Fibroblast of skin of abdomen (primary cell): ENCODE results near the gene TYMP.

Source experiments
- DNase-seq: peaks from one replicate; pipeline ENCODE4 v3.0.0-alpha.2; 2013

Gene TYMP

DNA sequence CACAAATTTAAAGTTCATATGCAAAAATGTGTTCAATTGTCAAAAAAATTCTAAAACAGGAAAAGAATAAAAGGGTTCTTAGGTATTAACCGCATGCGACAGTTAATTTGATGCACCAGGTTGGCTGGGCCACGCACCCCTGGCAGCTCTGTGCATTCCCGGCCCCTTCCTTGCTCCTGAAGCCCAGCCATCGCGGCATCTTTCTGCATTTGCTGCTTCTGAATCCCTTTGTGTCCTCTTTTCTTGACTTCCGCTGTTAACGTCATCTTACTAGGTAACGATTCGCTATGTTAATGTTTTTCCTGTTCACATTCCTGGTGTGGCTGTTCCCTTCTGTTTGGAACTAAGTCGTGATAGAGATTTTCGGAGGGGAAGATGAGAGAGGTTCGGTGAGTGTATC, 8.0 kb upstream of the TYMP start:
- DNase-seq, result no peak

DNA sequence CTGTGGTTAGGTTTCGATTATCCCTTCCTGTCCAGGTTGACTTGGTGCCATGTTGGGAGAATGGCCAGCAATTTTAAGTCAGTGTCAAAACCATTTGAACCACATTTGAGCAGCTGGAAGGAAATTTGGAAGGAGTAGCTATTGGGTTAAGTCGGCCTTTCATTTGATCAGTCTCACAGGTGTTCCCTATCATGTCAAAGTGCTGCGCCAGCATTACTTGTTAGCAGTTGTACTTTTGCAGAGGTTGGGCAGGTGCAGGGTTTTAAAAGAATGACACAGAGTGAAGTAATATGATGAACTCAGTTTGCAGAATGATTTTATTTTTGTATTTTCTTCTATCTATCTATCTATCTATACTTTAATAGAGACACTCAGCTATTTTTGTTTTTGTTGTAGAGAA, 6.4 kb upstream of the TYMP start:
- no peak for DNase-seq

DNA sequence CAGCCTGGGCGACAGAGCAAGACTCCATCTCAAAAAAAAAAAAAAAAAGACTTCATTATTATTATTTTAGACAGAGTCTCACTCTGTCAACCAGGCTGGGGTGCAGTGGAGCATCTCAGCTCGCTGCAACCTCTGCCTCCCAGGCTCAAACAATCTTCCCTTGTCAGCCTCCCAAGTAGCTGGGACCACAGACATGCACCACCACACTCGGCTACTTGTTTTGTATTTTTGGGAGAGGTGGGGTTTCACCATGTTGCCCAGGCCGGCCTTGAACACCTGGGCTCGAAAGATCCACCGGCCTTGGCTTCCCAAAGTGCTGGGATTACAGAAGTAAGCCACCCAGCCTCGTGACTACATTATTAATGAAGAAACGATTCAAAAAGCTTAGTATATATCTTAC, 5.3 kb upstream of the TYMP start:
- DNase-seq, result no peak

DNA sequence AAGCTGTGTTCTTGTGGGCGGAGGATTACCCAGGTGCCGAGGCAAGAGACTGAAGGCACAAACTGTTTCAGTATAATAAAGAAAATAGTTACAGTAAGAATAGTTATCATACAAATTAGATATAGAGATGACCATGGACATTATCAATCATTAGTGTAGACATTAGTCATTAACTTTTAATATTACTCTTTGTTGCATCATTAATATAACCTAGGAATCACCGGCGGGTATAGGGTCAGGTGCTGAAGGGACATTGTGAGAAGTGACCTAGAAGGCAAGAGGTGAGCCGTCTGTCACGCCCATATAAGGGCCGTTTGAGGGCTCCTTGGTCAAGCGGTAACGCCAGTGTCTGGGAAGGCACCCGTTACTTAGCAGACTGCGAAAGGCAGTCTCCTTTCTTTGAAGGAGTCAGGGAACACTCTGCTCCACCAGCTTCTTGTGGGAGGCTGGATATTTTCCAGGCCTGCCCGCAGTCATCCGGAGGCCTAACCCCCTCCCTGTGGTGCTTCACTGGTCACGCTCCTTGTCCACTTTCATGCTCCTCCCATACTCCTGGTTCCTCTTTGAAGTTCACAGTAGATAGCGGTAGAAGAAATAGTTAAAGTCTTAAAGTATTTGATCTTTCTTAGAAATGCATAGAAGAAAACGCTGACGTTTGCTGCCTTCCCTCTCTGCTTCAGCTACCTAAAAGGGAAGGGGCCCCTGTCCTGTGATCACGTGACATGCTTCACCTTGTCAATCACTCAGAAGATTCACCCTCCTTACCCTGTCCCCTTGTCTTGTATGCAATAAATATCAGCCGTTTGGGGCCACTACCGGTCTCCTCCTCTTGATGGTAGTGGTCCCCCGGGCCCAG, 4.3 kb upstream of the TYMP start:
- peak; percentile 56 for DNase-seq

DNA sequence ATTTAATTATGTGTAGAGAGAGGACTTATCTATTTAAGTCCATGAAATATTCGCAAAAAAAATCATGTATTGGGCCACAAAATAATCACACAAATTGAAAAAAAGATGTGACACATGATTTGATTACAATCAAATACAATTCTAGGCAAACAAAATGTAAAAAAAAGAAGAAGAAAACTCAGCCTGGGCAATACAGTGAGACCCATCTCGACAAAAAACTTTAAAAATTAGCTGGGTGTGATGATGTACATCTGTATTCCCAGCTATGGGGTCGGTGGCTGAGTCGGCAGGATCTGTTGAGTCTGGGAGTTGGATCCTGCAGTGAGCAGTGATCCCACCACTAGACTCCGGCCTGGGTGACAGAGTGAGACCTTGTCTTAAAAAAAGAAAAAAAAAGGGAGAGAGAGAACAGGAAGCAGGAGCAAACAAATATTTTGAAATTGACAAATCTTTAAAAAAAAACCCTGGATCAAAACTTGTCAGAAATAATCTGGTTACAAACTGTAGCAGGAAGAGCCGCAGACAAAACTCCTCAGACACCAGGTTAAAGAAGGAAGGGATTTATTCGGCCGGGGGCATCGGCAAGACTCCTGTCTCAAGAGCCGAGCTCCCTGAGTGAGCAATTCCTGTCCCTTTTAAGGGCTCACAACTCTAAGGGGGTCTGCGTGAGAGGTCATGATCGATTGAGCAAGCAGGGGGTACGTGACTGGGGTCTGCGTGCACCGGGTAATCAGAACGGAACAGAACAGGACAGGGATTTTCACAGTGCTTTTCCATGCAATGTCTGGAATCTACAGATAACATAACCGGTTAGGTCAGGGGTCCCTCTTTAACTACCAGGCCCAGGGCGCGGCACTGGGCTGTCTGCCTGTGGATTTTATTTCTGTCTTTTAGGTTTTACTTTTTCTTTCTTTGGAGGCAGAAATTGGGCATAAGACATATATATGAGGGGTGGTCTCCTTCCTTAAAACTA, 3.3 kb upstream of the TYMP start:
- DNase-seq, result no peak

DNA sequence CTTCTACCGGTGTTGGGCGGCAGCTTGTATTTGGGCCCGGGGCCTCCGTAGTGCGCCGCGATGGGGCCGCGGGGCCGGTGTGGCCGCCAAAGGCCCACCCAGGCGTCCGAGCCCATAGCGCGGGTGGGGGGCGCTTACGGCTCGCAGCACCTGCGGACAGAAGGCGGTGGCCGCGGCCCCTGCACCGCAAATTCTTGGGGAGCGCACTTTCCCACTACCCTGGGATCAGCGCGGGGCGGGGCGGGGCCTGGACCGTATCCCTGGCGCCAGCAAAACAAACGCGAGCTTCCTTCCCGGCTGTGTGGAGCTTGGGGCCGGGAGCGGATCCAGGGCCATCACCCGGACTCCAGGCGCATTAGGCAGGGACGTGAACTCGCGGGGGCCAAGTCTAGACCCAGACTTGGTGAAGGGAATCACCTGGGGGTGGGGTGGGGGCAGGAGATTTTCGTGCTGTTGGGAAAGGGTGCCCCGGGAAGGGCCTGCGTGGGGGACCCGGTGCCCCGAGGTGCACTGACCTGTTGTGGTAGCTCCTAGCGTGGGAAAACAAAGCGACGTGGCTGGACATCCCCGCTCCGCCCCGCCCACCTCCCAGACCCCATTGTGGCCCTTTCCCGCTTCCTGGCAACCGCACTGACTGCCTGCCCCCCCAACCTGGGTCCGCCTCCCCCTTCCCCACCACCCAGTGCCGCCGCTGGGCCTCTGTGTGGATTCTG, 2.3 kb upstream of the TYMP start:
- DNase-seq, result peak; percentile 47

DNA sequence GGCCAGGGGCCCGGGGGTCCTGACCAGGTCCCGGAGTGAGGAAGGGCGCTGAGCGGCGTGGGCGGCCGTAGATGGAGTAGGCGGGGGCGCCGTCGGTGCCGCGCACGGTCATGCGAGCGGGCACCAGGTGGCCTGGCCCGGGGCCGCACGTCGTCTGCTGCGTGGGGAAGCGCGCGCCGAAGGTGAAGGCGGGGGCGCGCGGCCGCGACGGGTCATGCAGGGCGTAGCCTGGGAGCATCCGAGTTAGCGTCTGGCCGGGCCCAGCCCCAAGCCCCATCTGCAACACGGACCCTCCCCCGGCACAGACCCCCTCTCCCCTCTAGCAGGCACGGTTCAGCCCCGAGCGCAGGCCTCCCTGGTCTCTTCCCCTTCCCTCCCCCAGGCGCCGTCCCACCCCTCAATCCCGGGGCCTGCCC, 1.7 kb upstream of the TYMP start:
- DNase-seq, result no peak

DNA sequence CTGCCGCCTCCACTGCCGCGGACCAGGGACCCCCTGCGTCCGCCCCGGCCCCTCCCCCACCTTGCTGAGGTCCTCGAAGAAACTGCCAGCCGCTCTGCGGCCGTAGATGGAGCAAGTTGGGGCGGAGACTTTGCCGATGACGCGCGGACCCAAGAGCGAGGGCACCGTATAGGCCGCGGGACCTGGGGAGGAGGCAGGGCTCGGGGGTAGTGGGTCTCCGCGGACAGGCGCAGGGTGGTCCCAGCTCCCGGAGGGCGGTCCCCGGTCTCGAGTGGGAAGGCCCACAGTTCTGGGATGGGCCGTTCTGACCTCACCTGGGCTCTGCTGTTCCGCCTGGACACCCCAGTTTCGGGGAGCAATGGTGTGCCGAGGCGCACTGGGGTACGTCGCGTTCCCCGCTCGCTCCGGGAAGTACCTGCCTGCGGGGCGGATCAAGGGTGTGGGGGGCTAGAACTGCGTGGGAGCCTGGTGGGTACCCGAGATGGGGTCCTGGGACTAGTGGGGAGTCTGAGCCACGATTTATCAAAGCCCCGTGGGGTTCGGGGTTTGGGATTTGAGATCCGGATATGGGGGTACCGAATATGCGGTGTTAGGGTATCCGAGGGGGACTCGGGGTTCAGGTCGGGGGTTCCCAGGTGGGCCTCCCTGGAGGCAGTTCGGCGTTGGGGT, 1.2 kb upstream of the TYMP start:
- peak; percentile 74 for DNase-seq

DNA sequence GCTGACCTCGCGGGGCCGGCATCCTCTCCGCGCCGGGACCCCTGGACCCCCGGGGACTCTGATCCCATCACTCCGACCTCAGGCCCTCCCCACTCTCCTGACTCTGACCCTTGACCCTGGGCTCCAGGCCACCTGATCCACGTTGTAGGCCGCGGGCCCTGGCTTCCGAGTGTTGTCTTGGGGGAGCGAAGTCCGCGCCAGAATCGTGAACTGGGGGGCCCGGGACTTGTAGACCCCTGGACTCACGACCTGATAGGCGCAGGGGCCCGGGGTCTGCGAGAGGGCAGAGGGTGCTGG, 716 bp upstream of the TYMP start:
- no peak for DNase-seq

DNA sequence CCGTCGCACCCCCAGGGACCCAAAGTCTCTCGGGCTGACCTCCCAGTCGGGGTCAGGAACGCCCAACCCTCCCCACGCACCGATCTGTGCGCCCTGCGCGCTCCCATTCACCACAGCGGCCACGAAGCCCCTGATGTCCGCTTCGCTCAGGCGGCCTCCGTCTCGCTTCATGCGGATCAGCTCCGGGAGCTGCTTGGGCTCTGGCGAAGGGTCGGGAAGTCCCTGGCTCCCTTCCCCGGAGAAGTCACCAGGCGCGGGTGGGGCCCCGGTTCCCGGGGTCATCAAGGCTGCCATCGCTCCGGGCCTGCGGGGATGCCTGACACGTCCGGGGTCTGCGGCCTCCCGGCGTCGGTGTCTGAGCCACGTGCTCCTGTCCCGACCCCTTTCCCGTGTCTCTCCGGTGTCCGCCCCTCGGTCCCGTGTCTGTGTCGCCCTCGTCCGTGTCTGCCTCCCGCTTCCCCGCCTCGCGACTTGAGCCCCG, 356 bp downstream of the TYMP start:
- no peak for DNase-seq

DNA sequence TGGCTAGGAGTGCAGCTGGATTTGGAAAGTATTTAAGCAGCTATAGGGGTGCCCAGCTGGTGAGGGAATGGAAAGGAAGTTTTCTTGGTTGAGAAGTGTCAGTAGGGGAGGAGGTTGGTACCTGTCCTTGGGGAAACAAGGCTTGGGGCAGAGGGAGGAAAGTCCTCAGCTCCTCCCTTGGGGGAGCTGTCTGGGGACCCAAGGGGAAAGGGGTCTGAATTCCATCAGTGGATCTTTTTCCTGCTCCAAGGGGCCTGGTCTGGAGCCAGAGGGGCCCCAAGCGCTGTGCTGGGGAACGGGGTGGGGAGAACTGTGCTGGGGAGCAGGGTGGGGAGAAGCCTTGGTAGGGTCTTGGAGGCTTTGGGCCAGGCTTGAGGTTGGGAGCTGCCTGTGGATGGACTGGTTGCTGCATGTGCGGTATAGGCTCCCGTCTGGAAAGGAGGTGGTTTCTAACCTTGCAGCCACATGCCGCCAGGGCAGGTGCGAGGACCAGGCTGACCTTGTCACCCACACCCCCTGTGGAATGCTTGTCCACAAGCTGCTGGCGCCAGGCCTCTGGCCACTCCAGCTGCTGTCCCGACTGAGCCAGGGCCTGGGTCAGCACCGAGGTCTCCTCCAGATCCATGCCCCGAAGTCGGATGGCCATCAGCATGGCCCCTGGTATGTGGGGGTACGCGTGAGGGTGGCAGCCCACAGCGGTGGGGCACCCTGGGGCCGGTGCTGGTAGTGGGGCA, 963 bp downstream of the TYMP start:
- DNase-seq, result no peak

DNA sequence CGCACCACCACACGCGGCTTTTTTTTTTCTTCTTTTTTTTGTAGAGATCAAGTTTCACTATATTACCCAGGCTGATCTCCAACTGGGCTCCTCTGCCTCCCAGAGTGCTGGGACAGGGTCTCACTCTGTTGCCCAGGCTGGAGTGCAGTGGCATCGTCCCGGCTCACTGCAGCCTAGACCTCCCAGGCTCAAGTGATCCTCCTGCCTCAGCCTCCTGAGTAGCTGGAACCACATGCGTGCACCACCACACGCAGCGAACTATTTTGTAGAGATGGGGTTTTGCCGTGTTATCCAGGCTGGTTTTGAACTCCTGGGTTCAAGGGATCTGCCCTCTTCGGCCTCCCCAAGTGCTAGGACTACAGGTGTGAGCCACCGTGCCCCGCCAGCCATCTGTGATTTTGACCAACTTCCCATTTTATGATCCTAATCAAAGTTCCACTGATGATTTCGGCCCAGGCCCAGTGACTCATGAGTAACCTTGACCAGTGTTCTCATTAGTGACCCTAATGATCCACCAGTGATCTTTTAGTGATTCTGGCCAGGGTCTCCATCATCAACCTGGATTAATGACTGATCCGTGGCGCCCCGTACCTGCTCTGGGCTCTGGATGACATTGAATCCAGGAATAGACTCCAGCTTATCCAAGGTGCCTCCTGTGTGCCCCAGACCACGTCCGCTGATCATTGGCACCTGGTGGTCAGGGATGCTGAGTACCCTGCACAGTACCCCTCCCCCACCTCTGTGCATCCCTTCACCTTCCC, 1.7 kb downstream of the TYMP start:
- no peak for DNase-seq

DNA sequence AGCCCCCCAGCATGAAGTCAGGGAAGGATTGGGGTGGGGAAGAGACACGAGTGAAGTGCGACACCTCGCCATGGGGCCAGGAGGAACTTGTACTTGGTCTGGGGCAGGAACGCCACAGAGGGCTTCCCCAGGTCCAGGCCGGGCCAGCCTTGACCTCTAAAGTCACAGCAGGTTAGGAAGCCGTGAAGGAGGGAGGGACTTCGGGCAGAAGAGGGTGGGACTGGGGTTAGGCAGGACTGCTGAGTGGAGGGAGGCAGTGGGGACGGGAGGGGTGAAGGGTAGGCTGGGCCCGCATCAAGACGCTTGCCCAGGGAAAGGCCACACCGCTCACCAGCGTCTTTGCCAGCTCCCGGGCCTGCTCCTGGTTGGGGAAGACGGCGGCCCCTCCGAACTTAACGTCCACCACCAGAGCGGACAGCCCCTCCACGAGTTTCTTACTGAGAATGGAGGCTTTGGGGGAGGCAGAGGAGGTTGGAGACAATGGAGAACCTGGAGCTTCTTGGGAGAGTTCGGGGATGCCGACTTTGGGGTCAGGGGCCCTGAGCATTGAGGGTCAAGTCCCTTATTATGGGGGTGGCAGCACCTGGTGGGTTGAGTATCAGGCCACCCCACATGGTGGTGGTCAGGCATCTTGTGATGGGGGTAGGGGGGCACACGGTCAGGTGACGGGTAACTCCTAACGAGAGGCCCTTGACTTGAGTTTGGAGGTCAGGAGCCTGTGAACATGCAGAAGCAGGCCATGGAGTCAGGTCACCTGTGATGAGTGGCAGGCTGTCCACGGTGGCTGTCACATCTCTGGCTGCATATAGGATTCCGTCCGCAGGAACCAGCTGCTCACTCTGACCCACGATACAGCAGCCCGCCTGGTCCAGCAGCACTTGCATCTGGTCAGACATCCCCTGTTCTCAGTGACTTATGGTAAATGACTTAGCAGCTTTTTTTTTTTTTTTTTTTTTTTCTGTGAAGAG, 2.7 kb downstream of the TYMP start:
- no peak for DNase-seq

DNA sequence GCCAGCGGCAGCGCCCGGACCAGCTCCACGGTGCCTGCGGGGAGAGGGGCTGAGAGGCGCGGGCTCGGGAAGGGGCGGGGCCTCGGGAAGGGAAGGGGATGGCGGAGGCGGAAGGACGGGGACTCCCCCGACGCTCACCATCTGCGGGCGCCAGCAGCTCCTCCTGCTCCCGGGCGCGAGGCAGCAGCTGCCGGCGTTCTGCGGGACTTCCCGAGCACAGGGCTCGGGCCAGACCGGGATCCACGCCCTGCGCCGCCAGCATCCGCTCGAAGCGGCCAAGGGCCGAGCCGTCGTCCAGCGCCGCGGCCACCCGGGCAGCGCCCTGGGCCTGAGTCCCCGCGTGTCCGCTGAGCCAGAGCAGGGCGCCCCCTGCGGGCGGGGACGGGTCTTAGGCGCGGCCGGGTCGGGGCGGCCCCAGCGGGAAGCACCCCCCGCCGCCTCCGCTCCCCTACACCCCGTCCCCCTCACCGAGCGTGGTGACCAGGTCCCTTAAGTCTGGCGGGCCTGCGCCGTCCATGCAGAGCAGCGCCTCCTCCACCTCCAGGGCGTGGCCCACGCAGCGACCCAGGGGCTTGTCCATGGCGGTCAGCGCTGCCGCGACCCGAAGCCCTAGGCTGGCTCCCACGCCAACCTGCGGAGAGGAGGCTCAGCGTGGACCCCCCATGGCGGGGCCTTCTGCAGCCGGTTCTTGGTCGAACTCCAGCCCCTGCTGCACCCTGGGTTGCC, 3.5 kb downstream of the TYMP start:
- DNase-seq, result peak; percentile 81

DNA sequence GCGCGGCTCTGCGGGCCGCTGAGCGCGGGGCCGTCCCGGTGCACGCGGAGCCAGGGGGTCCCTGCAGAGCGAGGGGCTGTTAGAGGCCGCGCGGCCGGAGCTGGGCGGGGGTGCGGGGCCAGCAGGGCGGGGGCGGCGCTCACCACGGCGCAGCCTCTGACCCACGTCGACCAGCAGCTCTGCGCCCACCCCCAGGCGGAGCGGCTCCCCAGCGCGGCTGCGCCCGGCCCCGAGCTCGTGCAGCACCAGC, 4.0 kb downstream of the TYMP start:
- no peak for DNase-seq

DNA sequence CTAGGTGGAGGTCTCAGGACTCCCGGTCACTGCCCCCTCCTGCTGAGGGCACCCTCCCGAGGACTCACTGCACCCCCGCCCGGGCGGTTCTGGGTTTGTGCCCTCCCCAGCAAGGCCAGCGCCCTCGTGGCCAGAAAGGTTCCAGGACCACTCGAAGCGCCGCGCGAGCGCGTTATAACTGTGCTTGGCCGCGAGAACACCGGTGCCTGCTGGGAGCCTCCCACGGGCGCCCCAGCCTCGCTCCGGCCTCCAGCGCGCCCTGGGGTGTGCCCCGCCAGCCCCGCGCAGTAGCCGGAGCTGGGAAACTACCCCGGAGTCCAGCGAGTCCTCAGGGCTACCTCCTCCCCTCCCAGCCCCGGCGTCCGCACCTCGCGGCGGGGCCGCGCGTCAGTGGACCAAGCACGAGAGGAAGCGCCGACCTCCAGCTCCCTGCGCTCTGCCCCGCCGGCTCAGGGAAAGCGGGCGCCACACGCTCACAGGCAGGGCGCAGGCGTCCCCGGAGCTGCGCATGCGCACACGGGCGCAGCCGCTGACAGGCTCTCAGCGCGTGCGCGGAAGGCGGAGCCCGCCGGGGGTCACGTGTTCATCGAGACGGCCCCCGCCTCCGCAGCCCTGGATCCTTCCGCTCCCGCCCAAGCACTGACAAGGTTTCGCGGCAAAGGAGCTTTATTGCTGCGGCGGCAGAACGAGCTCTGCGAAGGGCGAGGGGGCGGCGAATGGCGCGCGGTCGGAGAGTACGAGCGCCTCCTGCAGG, 4.5 kb downstream of the TYMP start, which contains the start of gene SCO2:
Gene SCO2, minus strand, starts transcription at position 495 of the 754 bp plus-strand sequence. CDS start 1,187 bp downstream, outside the sequence.
- DNase-seq, result peak; percentile 98

DNA sequence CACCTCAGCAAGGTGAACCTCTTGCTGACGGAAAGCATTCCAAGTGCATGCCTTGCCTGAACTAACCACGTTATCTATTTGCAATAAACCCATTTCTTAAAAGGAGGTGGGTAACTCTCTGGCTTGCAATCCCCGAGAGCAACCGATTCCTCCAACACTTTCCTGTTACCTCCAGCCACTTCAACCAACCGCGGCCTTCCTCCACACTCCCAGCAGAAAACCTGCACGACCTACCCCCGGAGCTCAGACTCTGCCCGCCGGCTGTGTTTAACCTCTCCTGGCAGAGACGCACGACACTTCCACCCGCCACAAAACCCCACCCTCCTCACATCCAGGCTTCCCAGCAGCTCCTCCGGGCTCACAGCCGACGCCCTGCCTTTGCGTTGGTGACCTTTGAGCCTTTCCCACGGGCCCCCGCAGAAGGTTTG, 5.1 kb downstream of the TYMP start:
- DNase-seq, result no peak
